Activated CD8-positive, alpha-beta T cell treated with anti-CD3 and anti-CD28 coated beads for 36 hours (primary cell): ENCODE results near the gene SLCO2A1. TPM values are rescaled to one million over a fixed set of nuclear protein-coding genes. Genes with fewer than 3 reads are reported as not detected.

Experiments
- ATAC-seq: fragments of 200-7000 bp; cut with Tn5 transposase; one replicate; pipeline ENCODE4 v1.10.0; 2021; ENCODE audit warnings: mild to moderate bottlenecking, moderate library complexity
- CTCF ChIA-PET: fragments of 350-600 bp; sonication (Branson Sonifier 250); formaldehyde crosslinking; loops from one replicate; lab custom pipeline; 2021; ENCODE audit warnings: antibody characterized with exemption; lab: Charles Lee
- POLR2A ChIA-PET: fragments of 350-600 bp; sonication (Branson Sonifier 250); formaldehyde crosslinking; loops from one replicate; lab custom pipeline; 2021; ENCODE audit warnings: antibody characterized with exemption; lab: Charles Lee
- DNase-seq: peaks from one replicate; pipeline ENCODE4 v3.0.0-alpha.2; 2020
- H3K27ac Mint-ChIP-seq: one replicate; pipeline ENCODE4 v1.8.0; 2021; ENCODE audit warnings: mild to moderate bottlenecking, mixed read lengths
- H3K27me3 Mint-ChIP-seq: one replicate; pipeline ENCODE4 v1.8.0; 2021; ENCODE audit warnings: mixed read lengths
- H3K36me3 Mint-ChIP-seq: one replicate; pipeline ENCODE4 v1.8.0; 2021; ENCODE audit warnings: low read depth, mixed read lengths
- H3K4me1 Mint-ChIP-seq: one replicate; pipeline ENCODE4 v1.8.0; 2021; ENCODE audit warnings: low read depth, mixed read lengths
- H3K4me3 Mint-ChIP-seq: one replicate; pipeline ENCODE4 v1.8.0; 2021; ENCODE audit warnings: mild to moderate bottlenecking, moderate library complexity, mixed read lengths
- H3K9me3 Mint-ChIP-seq: one replicate; pipeline ENCODE4 v1.8.0; 2021; ENCODE audit warnings: mixed read lengths
- intact Hi-C: fragments of 100-400 bp; cut with micrococcal nuclease; formaldehyde crosslinking; loops from one replicate; pipeline ENCODE4 v1.10.0; 2022
- total RNA-seq, 2 experiments: library from RNA; stranded (reverse); gene quantifications; one replicate each; pipeline ENCODE4 v1.2.3, GENCODE V29; 2021
- TF ChIP-seq, protein P1 (sequence below): fragments of 200-600 bp; IDR thresholded peaks from one replicate; pipeline ENCODE4 v1.8.0; 2022; ENCODE audit warnings: antibody characterized with exemption, mild to moderate bottlenecking

SLCO2A1 gene
- total RNA-seq, 2 experiments from 2014 or later: not detected

DNA sequence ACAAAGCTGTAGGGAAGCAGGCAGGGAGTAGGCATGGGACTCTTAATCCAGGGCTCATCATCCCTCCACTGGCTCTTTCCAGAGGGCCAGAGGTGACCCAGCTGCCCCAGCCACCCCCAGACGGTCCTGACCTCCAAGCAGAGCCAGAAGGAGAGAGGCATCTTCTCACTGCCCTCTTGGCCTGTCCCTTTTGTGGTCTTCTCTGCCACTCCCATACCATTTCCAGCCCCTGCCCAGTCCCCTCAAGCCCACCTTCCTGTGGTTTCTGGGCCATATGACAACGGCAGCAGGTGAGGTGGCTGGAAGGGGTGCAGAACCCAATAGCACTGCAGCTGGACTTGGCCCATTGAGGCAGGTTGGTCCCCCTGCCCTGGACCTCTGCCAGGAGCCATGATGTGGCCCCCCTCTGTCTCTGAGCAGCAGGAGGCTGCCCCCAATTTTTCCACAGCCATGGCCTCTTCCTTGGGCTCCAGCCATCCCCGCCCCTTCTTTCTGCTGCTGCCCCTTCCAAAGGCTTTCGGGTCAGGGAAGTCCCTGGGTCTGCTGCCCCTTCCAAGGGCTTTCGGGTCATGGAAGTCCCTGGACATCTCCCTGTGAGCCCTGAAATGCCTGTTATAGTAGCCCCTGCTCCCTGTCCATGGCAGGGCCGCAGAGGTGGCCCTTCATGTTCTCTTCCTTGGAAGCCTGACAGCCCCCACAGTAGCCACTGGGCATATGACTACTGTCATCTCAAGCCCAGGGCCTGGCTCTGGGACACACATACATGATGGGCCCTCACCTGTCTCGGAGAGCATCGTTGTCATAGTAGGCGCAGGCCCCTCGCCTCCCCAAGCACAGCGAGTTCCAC, 94.5 kb downstream of the SLCO2A1 start:
- H3K9me3 Mint-ChIP-seq: no peaks in the 10 kb centered on the region
- no peak overlapping the region for H3K4me3 Mint-ChIP-seq
- CTCF ChIA-PET: no interaction called here
- DNase-seq (no peak), ATAC-seq (no peak)
- intact Hi-C loops: no loop called here
- H3K4me1 Mint-ChIP-seq: no peaks in the 10 kb centered on the region
- POLR2A ChIA-PET: no interaction called here
- H3K27me3 Mint-ChIP-seq: no peaks in the 10 kb centered on the region
- TF ChIP-seq, protein P1, sequence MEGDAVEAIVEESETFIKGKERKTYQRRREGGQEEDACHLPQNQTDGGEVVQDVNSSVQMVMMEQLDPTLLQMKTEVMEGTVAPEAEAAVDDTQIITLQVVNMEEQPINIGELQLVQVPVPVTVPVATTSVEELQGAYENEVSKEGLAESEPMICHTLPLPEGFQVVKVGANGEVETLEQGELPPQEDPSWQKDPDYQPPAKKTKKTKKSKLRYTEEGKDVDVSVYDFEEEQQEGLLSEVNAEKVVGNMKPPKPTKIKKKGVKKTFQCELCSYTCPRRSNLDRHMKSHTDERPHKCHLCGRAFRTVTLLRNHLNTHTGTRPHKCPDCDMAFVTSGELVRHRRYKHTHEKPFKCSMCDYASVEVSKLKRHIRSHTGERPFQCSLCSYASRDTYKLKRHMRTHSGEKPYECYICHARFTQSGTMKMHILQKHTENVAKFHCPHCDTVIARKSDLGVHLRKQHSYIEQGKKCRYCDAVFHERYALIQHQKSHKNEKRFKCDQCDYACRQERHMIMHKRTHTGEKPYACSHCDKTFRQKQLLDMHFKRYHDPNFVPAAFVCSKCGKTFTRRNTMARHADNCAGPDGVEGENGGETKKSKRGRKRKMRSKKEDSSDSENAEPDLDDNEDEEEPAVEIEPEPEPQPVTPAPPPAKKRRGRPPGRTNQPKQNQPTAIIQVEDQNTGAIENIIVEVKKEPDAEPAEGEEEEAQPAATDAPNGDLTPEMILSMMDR: no peak
- H3K36me3 Mint-ChIP-seq: no peaks in the 10 kb centered on the region
- no peak overlapping the region for H3K27ac Mint-ChIP-seq

DNA sequence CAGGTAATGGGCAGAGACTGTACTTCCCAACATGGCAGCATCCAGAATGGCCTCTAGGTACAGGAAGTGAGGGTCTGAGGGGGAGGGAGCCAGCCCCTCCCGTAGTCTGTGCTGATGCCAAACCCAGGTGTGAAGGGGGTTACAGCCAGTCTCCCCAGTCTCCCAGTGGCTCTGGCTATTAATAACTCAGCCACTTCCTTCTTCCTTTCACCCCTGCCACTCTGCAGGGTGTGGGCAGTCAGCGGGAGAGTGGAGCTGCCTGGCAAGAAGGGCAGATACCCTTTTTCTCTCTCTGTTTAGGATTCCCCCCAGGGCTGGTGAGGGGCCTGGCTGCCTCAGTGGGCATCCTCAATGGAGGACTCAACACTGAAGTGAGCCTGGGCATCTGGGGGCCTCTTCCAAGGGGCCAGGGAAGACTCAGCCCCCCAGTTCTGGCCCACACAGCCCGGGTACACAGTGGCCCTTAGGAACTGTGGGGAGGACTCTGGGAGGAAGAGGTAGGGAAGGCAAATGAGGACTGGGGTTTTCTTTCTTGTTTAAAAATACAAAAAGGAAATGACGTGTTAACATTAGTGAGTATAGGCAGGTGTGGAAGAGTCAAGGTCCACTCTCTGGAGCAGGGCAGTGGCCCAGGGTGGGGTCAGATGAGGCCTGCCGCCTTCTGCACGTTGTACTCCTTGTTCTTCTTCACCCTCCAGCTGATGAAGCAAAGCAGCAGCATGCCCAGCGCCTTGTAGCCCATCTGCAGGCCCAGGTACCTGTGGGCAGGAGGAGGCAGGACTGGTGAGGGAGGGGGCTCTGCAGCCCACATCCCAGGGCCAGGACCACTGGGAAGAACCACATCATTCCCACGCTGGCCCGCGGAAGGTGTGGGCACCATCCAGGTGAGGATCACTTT, 95.4 kb downstream of the SLCO2A1 start:
- DNase-seq: no peak
- no peak for ATAC-seq
- Mint-ChIP-seq H3K9me3 (no peaks in the 10 kb centered on the region), H3K27me3 (no peaks in the 10 kb centered on the region), H3K4me1 (no peaks in the 10 kb centered on the region), H3K36me3 (no peaks in the 10 kb centered on the region), H3K4me3 (no peak overlapping the region), H3K27ac (no peak overlapping the region)
- TF ChIP-seq, protein P1: no peak
- CTCF ChIA-PET: no interaction called here
- intact Hi-C loops: no loop called here
- POLR2A ChIA-PET: no interaction called here

DNA sequence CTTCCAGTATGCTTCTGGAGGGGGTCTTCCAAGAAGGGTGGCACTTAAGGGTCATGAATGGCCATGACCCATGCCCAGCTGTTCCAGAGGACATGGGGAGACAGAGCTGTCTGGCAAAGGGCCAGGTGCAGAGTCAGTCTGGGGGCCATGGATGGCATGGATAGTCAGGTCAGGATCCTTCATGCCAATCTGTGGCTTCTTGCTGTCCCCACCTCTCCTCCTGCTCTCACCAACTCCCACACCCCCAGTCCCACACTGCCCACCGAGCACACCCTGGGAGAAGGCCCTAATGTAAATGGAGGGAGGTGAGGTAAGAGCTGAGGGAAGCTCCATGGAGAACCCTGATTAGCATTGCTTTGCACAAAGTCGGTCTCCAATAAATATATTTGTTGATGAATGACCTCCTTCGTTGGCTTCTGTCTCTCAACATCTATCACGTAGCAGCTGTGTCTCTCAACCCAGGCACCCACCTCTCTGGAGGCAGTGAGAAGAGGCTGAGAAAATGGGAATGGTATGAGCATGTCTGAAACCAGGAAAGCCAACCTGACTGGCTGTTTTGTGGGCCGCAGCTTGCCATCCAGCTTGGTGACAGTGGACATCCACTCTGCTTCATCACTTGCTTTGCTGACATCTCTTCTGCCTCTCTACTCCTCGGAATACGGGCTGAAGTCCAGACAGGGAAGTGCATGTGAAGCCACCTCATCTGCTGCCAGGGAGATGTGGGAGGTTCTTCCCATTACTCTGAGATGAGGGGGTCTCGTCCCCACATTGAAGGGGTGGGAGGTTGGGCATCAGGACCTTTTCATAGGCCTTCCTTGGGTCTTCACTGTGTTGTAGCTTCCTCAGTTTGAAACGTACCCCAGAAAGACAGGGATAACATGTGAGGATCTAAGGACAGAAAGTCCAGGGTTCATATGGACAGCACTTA, 96.4 kb downstream of the SLCO2A1 start:
- Mint-ChIP-seq H3K27me3 (peaks cover 3% of the 10 kb centered on the region), H3K36me3 (no peaks in the 10 kb centered on the region), H3K9me3 (no peaks in the 10 kb centered on the region), H3K4me3 (no peak overlapping the region), H3K4me1 (no peaks in the 10 kb centered on the region), H3K27ac (no peak overlapping the region)
- POLR2A ChIA-PET: no interaction called here
- TF ChIP-seq, protein P1: no peak
- intact Hi-C loops: no loop called here
- DNase-seq (no peak), ATAC-seq (no peak)
- CTCF ChIA-PET: no interaction called here

DNA sequence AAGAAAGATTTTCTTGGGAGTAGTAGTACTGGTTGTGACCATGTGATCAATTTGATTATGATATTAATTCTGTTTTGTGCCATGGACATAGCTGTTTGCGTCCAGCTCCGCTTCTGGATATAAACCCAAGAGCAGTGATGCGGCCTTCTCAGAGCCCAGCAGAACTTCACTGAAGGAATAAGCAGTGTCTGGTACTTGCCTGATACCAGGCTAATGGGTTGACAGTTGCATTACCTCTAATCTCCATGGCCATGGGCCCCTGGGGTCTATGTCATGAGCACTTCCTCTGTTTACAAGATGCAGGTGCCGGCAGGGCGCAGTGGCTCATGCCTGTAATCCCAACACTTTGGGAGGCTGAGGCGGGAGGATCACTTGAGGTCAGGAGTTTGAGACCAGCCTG, 97.7 kb downstream of the SLCO2A1 start:
- no peak for DNase-seq
- ChIA-PET CTCF (interaction anchor here (0.7 kb wide), 1 partner anchor 9 kb away, joined by 3 read pairs; no protein-coding TSS in a partner anchor), POLR2A (interaction anchor here (0.6 kb wide), 1 partner anchor 115 kb away, joined by 3 read pairs; no protein-coding TSS in a partner anchor)
- intact Hi-C loops: no loop called here
- Mint-ChIP-seq H3K27me3 (peaks cover 3% of the 10 kb centered on the region), H3K36me3 (no peaks in the 10 kb centered on the region), H3K27ac (no peak overlapping the region), H3K4me3 (no peak overlapping the region), H3K4me1 (peaks cover 6% of the 10 kb centered on the region), H3K9me3 (no peaks in the 10 kb centered on the region)
- TF ChIP-seq, protein P1: no peak
- ATAC-seq: no peak
